Astrocyte of the spinal cord (primary cell): ENCODE measurements around the gene RNF187.

Experiments used
- DNase-seq: peaks from one replicate; pipeline ENCODE4 v3.0.0; 2011; ENCODE audit warnings: low read depth, low spot score
- H3K4me3 ChIP-seq: 2 replicates; pipeline ENCODE4 v1.5.1; 2011; ENCODE audit warnings: low read depth, mild to moderate bottlenecking, low read length, moderate library complexity
- CTCF ChIP-seq: IDR thresholded peaks from 2 replicates; pipeline ENCODE4 v1.5.1; 2012; ENCODE audit warnings: low read depth, mild to moderate bottlenecking, low read length, inconsistent platforms
- in situ Hi-C: cut with HindIII; loops from 2 replicates; pipeline ENCODE4 v1.10.0; 2017; ENCODE audit warnings: low sequenced_read_pairs

RNF187 gene

GRCh38 chr1:228510101-228510802 lies 23.1 kb downstream of the RNF187 start:
- no peak overlapping the region for H3K4me3 ChIP-seq
- DNase-seq = no peak
- in situ Hi-C loops = no loop called here
- no peak for TF ChIP-seq CTCF

- TF ChIP-seq CTCF = no peak
- DNase-seq = no peak
- H3K4me3 ChIP-seq = no peak overlapping the region
- in situ Hi-C loops = no loop called here
Measured at GRCh38 chr1:228510803-228511413, 23.7 kb downstream of the RNF187 start.

- no peak for TF ChIP-seq CTCF
- in situ Hi-C loops = no loop called here
- no peak for DNase-seq
- no peak overlapping the region for H3K4me3 ChIP-seq
Measured at GRCh38 chr1:228511546-228512445, 24.6 kb downstream of the RNF187 start.

GRCh38 chr1:228512781-228513198 lies 25.6 kb downstream of the RNF187 start:
- H3K4me3 ChIP-seq = no peak overlapping the region
- TF ChIP-seq CTCF = no peak
- in situ Hi-C loops = no loop called here
- no peak for DNase-seq

- no peak overlapping the region for H3K4me3 ChIP-seq
- in situ Hi-C loops = no loop called here
- no peak for DNase-seq
- TF ChIP-seq CTCF = no peak
Measured at GRCh38 chr1:228513236-228513900, 26.2 kb downstream of the RNF187 start.

GRCh38 chr1:228514421-228514820 lies 27.2 kb downstream of the RNF187 start:
- in situ Hi-C loops = no loop called here
- no peak for DNase-seq
- no peak for TF ChIP-seq CTCF
- H3K4me3 ChIP-seq = no peak overlapping the region
